LNCaP clone FGC (cell line): ENCODE results near the gene UBE4A.

Source experiments
- DNase-seq: peaks from one replicate; pipeline ENCODE4 v3.0.0-alpha.2; 2011; ENCODE audit warnings: low read depth
- H3K4me3 ChIP-seq: 2 replicates; pipeline ENCODE4 v1.5.1; 2011; ENCODE audit warnings: mild to moderate bottlenecking, low read depth, low read length, control low read depth
- CTCF ChIP-seq: IDR thresholded peaks from 2 replicates; pipeline ENCODE4 v1.5.1; 2012; ENCODE audit warnings: mild to moderate bottlenecking; ENCODE audit not compliant: control insufficient read depth, insufficient read depth; ENCODE audit errors: extremely low read depth

The UBE4A gene

DNA sequence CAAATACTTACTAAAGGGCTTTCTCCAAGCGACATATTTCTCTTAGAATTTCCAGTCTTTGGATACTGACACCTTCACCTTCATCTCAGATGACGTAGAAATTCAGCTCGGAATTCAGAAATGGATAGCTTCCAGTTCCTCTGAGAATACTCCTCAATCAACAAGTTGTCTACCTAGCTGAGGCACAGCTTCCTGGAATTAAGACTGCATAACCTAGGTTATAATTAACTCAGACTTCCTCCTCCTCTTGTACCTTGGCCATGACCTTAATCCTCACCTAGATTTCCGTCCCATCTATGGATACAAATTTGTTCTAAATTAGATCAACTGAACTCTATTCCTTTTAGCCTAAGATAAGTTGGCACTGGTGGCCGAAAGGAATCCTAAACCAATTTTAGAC, 59.4 kb downstream of the UBE4A start:
- no peak overlapping the region for H3K4me3 ChIP-seq
- no peak for DNase-seq
- TF ChIP-seq CTCF = no peak

DNA sequence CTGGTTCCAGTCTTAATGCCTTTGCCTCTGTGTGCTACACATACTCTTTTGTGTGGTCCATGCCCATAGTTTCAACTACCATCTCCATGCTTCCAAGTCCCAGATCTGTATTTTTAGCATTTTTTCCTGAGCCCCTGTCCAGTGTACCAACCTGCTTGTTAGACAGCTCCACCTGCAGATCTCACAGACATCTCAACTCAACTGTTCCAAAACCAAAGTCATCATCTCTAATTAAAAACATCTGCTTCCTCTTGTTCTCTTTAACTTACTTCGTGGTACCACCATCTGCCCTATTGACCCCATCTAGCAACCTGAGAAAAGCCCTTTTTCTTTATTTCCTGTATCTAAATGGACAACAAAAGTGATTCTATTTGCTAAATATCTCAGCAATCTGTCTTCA, 68.3 kb downstream of the UBE4A start:
- no peak for DNase-seq
- no peak for TF ChIP-seq CTCF
- H3K4me3 ChIP-seq = no peak overlapping the region

DNA sequence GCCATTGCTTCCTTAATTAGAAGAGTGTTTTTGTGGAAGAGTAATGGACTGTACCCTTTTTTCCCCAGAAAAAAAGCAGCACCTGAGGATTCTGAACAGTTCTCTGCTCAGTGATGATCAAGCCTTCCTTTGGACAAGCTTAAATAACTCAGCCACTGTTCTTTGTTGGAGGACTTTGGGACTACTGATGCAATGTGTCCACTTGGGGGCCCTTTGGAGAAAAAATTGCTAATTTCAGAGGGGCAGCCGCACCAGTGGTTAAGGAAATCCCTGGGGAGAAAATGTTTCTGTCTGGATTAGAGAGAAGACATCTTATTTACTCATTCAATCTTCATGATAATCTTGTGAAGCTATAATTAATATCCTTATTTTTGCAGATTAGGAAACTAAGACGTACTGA, 71.6 kb downstream of the UBE4A start:
- H3K4me3 ChIP-seq = no peak overlapping the region
- DNase-seq = no peak
- no peak for TF ChIP-seq CTCF

DNA sequence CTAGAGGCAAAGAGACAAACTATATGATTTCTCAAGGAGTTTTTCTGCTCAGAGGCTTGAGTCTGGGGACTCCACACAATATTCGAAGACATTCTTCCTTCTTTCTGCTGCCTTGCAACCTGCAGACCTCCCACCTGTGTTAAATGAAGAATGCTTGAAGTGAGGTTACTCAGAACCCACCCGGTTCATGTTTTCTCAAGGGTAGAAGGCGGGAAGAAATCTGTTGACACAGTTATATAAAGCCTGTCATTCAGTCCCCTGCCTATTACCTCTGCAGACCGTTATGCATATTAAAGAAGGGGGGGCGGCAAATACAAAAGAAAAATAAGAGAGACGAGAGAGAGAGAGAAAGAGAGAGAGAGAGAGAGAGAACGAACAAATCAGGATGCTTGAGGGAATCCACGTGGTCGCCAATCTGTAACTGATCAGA, 74.7 kb downstream of the UBE4A start:
- H3K4me3 ChIP-seq = peak overlapping the region; percentile 97; the same call in 1 of the 2 replicates
- no peak for TF ChIP-seq CTCF
- no peak for DNase-seq

DNA sequence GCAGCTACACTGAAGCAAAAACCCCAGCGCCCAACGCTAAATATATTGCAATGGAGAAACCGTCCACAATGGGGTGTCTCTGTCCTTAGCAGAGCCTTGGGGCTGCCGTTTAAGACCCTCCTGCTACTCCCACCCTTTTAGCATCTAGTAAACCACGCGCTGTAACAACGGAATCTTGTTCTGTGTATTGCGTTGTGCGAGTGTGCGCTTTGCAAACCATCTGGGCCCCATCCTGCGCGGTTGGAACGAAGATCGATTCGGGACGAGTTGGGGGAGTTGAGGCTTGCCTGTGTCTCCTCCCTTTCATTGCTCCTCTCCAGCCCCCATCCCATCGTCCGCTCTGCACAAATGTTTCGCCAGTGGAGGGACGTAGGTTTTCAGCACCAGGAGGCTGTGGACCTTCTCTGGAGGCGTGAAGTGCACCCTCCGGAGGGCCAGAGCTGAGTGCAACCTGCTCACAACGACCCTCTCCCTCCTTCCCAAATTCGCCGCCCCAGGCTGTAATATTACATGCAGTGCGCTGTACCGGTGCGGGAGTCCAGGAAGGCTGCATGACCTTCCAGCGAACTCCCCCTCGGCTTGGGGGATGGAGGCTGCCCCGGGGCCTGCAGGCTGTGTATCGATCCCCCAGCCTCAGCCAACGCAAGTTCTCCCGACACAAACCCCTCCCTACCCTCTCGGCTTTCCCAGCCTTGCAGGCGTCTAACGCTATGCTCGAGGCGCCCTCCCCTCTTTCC, 75.3 kb downstream of the UBE4A start:
- no peak for DNase-seq
- peak overlapping the region; percentile 97 for H3K4me3 ChIP-seq
- no peak for TF ChIP-seq CTCF

GRCh38 chr11:118435290-118435892, 76.0 kb downstream of the UBE4A start:
- peak; percentile 22 for DNase-seq
- TF ChIP-seq CTCF = no peak
- peak overlapping the region; percentile 97 for H3K4me3 ChIP-seq
